GM13976 (cell line): ENCODE measurements around the gene EMC7.

Experiments used
- DNase-seq: peaks from one replicate; pipeline ENCODE4 v3.0.0; 2012; ENCODE audit warnings: low spot score
- CTCF ChIP-seq: IDR thresholded peaks from 2 replicates; pipeline ENCODE4 v1.5.1; 2012; ENCODE audit warnings: borderline replicate concordance, mild to moderate bottlenecking; ENCODE audit not compliant: insufficient read depth; ENCODE audit errors: extremely low read depth, missing control alignments, control extremely low read depth
- in situ Hi-C: fragments of 300-500 bp; cut with MboI; formaldehyde crosslinking; loops from one replicate; pipeline ENCODE4 v1.12.0; 2022; ENCODE audit warnings: low sequenced_read_pairs, mixed read lengths, inconsistent platforms; ENCODE audit not compliant: unreplicated experiment

Gene EMC7

GRCh38 chr15:34102175-34102925, 688 bp upstream of the EMC7 start:
- in situ Hi-C loops: loop anchor here (10.0 kb wide), 1 partner anchor 112 kb away; the partner anchor contains the start of gene KATNBL1
- no peak for DNase-seq
- TF ChIP-seq CTCF: no peak

- no peak for TF ChIP-seq CTCF
- DNase-seq: no peak
- in situ Hi-C loops: loop anchor here (10.0 to 25.0 kb wide), 2 partner anchors 115 to 487 kb away; partner anchors contain the start of genes GOLGA8B and KATNBL1
Measured at GRCh38 chr15:34099914-34100313, 1.7 kb downstream of the EMC7 start.

- TF ChIP-seq CTCF: no peak
- no peak for DNase-seq
- in situ Hi-C loops: loop anchor here (25.0 kb wide), 1 partner anchor 502 kb away; the partner anchor contains the start of gene GOLGA8B
Measured at GRCh38 chr15:34085746-34086145, 15.9 kb downstream of the EMC7 start.

- no peak for TF ChIP-seq CTCF
- in situ Hi-C loops: loop anchor here (25.0 kb wide), 1 partner anchor 503 kb away; the partner anchor contains the start of gene GOLGA8B
- no peak for DNase-seq
Measured at GRCh38 chr15:34084086-34084485, 17.6 kb downstream of the EMC7 start.

GRCh38 chr15:34079904-34080303, 21.8 kb downstream of the EMC7 start:
- in situ Hi-C loops: loop anchor here (25.0 kb wide), 1 partner anchor 507 kb away; the partner anchor contains the start of gene GOLGA8B
- no peak for TF ChIP-seq CTCF
- DNase-seq: no peak

- in situ Hi-C loops: loop anchor here (25.0 kb wide), 1 partner anchor 508 kb away; the partner anchor contains the start of gene GOLGA8B
- TF ChIP-seq CTCF: no peak
- DNase-seq: no peak
Measured at GRCh38 chr15:34078900-34079299, 22.8 kb downstream of the EMC7 start.
